Mucosa of descending colon (tissue), 3 donors: ENCODE measurements around the gene ADD1. TPM values are rescaled to one million over a fixed set of nuclear protein-coding genes. Genes with fewer than 3 reads are reported as not detected.

Source experiments
- ATAC-seq: fragments of 200-7000 bp; cut with Tn5 transposase; one replicate; pipeline ENCODE4 v1.9.1; 2020; ENCODE audit warnings: mild to moderate bottlenecking, moderate library complexity
- DNase-seq, 3 donors: peaks; one replicate each; pipeline ENCODE4 v3.0.0-alpha.2; 2020
- H3K36me3 ChIP-seq: fragments of 200-600 bp; one replicate; pipeline ENCODE4 v1.8.0; 2021; ENCODE audit warnings: low read depth, mild to moderate bottlenecking
- H3K4me1 ChIP-seq: fragments of 200-600 bp; one replicate; pipeline ENCODE4 v1.8.0; 2021; ENCODE audit warnings: low read depth, mild to moderate bottlenecking
- H3K4me3 ChIP-seq: fragments of 200-600 bp; one replicate; pipeline ENCODE4 v1.8.0; 2021; ENCODE audit warnings: mild to moderate bottlenecking
- H3K9me3 ChIP-seq: fragments of 200-600 bp; one replicate; pipeline ENCODE4 v1.8.0; 2021; ENCODE audit warnings: mild to moderate bottlenecking
- intact Hi-C, 2 donors: fragments of 100-400 bp; cut with DNase I in 1 of 2; cut with micrococcal nuclease in 1 of 2; formaldehyde crosslinking; loops; one replicate each; pipeline versions ENCODE4 v1.11.0 to v1.11.1; 2022; cut with DNase I, micrococcal nuclease
- total RNA-seq, 3 donors: library from RNA; stranded (reverse); fragmentation: NEBNext Ultra II Directional in 2 of 3; extraction: Animal tissue kit (Norgen Biotek cat#: 25700) in 2 of 3; gene quantifications; one replicate each; pipeline versions ENCODE4 v1.2.1 to v1.2.4, GENCODE V29; 2021 to 2023
- TF ChIP-seq, protein P1 (sequence below): fragments of 200-600 bp; IDR thresholded peaks from one replicate; pipeline ENCODE4 v1.8.0; 2022; ENCODE audit warnings: antibody characterized with exemption, mild to moderate bottlenecking
- donor health status: DM: no; HTN: no; CAD: no; lungs with moderate emphysema.
- donor health status: DM: no; HTN: no; CAD: no.
- donor health status: DM: no; HTN: yes; CAD: no.

The ADD1 gene
- total RNA-seq, 3 donors from 2014 or later = 201 to 373 (median 261) TPM

DNA sequence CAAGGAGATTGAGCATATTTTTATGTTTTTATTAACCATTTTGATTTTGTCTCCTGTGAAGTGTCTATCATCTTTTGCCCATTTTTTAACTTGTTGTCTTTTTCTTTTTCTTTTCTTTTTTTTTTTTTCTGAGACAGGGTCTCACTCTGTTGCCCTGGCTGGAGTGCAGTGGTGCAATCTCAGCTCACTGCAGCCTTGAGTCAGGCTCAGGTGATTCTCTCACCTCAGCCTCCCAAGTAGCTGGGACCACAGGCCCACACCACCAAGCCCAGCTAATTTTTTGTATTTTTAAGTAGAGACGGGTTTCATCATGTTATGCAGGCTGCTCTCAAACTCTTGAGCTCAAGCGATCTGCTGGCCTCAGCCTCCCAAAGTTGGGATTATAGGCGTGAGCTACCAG lies 4.6 kb upstream of the ADD1 start:
- TF ChIP-seq, protein P1, sequence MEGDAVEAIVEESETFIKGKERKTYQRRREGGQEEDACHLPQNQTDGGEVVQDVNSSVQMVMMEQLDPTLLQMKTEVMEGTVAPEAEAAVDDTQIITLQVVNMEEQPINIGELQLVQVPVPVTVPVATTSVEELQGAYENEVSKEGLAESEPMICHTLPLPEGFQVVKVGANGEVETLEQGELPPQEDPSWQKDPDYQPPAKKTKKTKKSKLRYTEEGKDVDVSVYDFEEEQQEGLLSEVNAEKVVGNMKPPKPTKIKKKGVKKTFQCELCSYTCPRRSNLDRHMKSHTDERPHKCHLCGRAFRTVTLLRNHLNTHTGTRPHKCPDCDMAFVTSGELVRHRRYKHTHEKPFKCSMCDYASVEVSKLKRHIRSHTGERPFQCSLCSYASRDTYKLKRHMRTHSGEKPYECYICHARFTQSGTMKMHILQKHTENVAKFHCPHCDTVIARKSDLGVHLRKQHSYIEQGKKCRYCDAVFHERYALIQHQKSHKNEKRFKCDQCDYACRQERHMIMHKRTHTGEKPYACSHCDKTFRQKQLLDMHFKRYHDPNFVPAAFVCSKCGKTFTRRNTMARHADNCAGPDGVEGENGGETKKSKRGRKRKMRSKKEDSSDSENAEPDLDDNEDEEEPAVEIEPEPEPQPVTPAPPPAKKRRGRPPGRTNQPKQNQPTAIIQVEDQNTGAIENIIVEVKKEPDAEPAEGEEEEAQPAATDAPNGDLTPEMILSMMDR = no peak
- intact Hi-C loops = no loop called here
- peaks cover 12% of the 10 kb centered on the region for H3K4me1 ChIP-seq
- DNase-seq (no peak), ATAC-seq (no peak)
- no peak overlapping the region for H3K4me3 ChIP-seq
- H3K9me3 ChIP-seq = no peaks in the 10 kb centered on the region
- H3K36me3 ChIP-seq = no peaks in the 10 kb centered on the region

DNA sequence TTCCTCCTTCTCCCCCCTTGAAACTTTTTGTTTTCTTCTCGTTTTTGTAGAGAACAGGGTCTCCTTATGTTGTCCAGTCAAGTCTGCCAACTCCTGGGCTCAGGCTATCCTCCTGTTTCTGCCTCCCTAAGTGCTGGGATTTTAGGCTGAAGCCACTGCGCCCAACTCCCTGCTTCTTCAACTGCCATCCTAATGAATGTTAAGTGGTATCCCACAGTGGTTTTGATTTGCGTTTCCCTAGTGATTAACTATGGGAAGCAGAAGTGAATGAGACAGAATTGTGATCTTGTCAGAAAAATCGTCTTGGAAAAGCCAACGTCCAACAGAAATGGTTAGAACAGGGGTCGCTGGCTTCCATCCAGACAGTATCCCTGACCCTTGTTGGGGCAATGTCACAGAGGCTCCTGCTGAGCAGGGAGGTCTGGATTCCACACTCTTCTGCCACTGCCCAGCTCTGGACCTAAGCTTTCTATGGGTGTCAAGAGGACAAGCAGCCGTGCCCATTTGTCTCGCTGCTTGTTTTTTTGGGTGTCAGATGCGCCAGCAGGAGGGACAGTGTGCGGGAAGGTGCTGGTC lies 869 bp upstream of the ADD1 start:
- Histone ChIP-seq H3K4me1 (peaks cover 23% of the 10 kb centered on the region), H3K9me3 (no peaks in the 10 kb centered on the region), H3K4me3 (peak overlapping the region; percentile 72), H3K36me3 (no peaks in the 10 kb centered on the region)
- intact Hi-C loops = loop anchor here in 1 of 2 donors (10.0 kb wide), 1 partner anchor 92 kb away; no protein-coding TSS in a partner anchor
- TF ChIP-seq, protein P1 = no peak
- ATAC-seq (no peak), DNase-seq (peak in 1 of 3 donors; percentile 33)

DNA sequence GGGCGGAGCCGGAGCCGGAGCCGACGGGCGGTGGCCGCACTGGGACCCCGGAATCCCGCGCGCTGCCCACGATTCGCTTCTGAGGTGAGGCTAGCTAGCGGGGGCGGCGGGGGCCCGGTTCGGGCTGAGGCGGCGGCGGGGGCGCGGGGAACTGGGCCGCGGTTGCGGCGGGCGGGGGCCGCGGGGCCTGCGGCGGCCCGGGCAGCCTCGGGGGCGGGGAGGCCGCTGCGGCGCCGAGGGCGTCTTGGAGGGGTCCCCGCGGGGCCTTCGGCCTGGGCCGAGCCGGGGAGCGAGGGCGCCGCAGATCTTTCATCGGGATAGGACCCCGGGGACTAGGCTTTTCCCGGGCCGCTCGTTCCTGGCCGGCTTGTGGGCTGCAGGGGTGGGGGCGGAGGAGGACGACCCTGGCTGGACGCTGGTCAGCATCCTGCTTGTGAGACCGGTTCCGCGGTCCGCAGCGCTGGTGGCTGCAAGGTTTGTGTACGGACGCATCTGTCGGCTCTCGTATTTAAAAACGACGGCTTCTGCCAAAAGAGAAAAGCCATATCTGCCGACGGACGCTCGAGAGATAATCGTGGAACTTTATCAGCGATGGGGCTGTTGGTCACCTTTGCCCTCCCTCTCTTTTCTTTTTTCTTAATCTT lies 419 bp downstream of the ADD1 start:
- TF ChIP-seq, protein P1 = no peak
- Histone ChIP-seq H3K9me3 (no peaks in the 10 kb centered on the region), H3K4me1 (peaks cover 31% of the 10 kb centered on the region), H3K36me3 (no peaks in the 10 kb centered on the region), H3K4me3 (peak overlapping the region; percentile 72)
- ATAC-seq (peak; percentile 26), DNase-seq (peak; percentile 56 to 77 (median 65))
- intact Hi-C loops = loop anchor here in 1 of 2 donors (10.0 kb wide), 1 partner anchor 91 kb away; no protein-coding TSS in a partner anchor

DNA sequence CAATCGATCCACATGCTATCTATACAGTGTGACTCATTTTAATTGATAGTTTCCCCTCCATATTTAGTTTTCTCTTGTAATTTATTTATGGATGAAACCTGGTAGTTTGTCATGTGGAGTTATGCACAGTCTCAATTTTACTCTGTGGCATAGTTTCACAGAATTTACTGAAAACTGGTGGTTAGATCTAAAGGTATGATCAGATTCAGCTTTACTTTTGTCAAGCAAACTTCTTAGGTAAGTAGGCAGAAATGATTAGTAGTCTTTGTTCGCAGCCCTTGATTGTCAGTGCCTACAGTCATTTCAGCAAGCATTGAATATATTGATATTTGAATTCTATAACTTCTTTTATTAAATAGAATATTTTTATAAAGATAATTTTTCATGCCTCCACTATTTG lies 2.5 kb downstream of the ADD1 start:
- ATAC-seq (no peak), DNase-seq (no peak)
- H3K4me3 ChIP-seq = no peak overlapping the region
- TF ChIP-seq, protein P1 = no peak
- intact Hi-C loops = loop anchor here in 1 of 2 donors (10.0 kb wide), 1 partner anchor 89 kb away; no protein-coding TSS in a partner anchor
- no peaks in the 10 kb centered on the region for H3K36me3 ChIP-seq
- peaks cover 48% of the 10 kb centered on the region for H3K4me1 ChIP-seq
- H3K9me3 ChIP-seq = no peaks in the 10 kb centered on the region

DNA sequence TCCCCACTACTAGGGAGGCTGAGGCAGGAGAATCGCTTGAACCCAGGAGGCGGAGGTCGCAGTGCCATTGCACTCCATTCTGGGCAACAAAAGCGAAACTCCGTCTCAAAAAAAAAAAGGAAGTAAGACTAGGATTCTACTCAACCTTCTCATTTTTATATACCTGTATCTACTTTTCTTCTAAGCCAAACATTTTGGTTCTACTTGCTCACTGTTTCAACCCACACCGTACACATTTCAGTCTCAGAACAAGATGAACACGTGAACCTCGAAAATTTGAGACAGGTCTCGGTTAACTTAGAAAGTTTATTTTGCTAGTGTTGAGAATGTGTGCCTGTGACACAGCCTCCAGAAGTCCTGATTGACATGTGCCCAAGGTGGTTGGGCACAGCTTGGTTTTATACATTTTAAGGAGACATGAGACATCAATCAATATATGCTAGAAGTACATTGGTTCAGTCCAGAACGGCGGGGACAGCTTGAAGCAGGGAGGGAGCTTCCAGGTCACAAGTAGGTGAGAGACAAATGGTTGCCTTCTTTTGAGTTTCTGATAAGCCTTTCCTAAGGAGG lies 3.7 kb downstream of the ADD1 start:
- H3K4me3 ChIP-seq = no peak overlapping the region
- TF ChIP-seq, protein P1 = no peak
- no peaks in the 10 kb centered on the region for H3K9me3 ChIP-seq
- ATAC-seq = no peak
- intact Hi-C loops = loop anchor here in 1 of 2 donors (10.0 kb wide), 1 partner anchor 87 kb away; no protein-coding TSS in a partner anchor
- peaks cover 56% of the 10 kb centered on the region for H3K4me1 ChIP-seq
- H3K36me3 ChIP-seq = no peaks in the 10 kb centered on the region
- DNase-seq = no peak
